ENCODE results near the gene SH2D6.

- TF ChIP-seq CTCF (IDR thresholded peaks at IDR 0.05; ENCODE audit: low read length) (no peak), EZH2 (optimal IDR thresholded peaks at IDR 0.05; ENCODE audit: low read depth, low read length) (no peak), EZH2phosphoT487 (IDR thresholded peaks at IDR 0.05; ENCODE audit: low read length) (no peak)
These were observed 4.7 kb upstream of the SH2D6 start for GRCh38 chr2:85413592-85414420.

All from MM.1S (cell line).